22Rv1 (cell line): ENCODE results near the gene DMWD.

Experiments
- ZFX ChIP-seq: fragments of 450-650 bp; IDR thresholded peaks from 2 replicates; pipeline ENCODE4 v1.6.1; 2017; ENCODE audit warnings: antibody characterized with exemption, borderline replicate concordance
- TF ChIP-seq, protein P1 (sequence below): fragments of 450-650 bp; IDR thresholded peaks from 2 replicates; pipeline ENCODE4 v1.5.1; 2017; ENCODE audit warnings: mild to moderate bottlenecking

DNA sequence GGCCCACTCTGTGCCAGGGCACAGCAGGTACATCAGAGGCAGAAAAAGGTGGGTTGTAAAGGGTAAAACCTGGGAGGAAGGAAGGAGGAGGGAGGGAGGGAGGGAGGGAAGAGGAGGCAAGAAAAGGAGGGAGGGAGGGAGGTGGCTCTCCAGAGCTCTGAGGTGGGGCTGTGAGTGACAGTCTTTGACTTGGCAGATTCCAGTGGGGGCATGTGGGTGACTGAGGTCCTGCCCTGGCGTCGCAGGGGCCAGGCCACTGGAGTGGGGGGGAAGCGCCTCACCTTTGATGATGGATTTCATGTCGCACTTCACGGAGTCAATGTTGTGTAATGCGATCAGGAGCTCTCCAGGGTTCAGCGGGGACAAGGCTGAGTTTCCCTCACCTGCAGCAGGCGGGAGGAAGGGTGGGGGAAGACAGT is 28.5 kb upstream of the DMWD start:
- TF ChIP-seq, protein P1, sequence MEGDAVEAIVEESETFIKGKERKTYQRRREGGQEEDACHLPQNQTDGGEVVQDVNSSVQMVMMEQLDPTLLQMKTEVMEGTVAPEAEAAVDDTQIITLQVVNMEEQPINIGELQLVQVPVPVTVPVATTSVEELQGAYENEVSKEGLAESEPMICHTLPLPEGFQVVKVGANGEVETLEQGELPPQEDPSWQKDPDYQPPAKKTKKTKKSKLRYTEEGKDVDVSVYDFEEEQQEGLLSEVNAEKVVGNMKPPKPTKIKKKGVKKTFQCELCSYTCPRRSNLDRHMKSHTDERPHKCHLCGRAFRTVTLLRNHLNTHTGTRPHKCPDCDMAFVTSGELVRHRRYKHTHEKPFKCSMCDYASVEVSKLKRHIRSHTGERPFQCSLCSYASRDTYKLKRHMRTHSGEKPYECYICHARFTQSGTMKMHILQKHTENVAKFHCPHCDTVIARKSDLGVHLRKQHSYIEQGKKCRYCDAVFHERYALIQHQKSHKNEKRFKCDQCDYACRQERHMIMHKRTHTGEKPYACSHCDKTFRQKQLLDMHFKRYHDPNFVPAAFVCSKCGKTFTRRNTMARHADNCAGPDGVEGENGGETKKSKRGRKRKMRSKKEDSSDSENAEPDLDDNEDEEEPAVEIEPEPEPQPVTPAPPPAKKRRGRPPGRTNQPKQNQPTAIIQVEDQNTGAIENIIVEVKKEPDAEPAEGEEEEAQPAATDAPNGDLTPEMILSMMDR: no peak
- no peak for TF ChIP-seq ZFX
